Islet precursor cell (in vitro differentiated cells): Measurements from ENCODE around the gene UHRF2.
"Not testable (repeated sequence)": the region's sequence is repeated elsewhere in the genome, so short reads cannot be mapped to it uniquely, and the experiment has no call there.

ENCODE experiments used
- DNase-seq: peaks from one replicate; pipeline ENCODE4 v3.0.0-alpha.2; 2018

UHRF2 gene

DNA sequence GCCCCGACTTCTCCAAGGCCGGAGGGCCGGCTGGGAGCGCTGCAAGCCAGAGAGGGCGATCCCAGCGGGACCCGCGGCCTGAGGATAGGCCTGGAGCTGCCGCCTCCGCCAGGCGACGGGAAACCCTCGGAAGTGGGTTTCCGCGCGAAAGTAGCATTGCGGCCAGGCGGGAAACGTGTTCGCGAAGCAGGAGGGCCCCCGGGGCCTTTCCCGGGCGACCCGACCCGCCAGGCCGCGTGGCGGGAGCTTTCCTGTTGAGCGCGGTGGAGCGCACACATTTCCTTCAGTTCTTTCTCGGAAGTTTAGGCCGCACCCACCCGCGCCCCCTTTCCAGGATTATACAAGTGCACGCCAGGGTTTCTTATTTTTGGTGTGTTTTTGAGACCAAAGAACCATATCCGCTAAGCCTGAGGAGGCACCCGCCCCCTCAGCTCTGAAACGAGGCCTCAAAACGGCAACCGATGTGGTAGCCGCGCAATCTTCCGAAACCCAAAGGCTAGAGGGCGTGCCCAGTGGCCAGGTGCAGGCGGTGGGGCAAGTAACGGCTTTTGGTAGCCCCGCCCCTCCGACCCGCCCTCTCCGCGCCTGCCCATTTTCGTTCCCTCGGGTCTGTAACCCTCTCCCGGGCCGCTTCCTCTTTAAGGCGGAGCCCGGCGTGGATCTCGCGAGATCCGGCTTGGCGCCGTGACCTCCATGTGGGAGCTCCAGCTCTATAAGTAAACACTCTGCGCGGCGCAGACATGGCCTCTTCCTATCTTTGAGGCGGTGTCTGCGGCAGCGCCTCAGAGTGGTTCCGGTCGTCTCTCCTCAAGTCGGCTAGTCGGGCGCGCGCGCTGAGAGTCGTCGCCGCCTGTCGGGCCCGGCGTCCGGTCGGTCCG is at the start of gene UHRF2:
TSS of gene UHRF2 (plus strand) at position 713 of the 878 bp plus-strand sequence. CDS start 292 bp downstream, outside the sequence.
- DNase-seq: peak; percentile 99

GRCh38 chr9:6367128-6367890 is 45.7 kb upstream of the UHRF2 start:
- no peak for DNase-seq

- no peak for DNase-seq
Observed at GRCh38 chr9:6368831-6369230, 44.2 kb upstream of the UHRF2 start.

DNA sequence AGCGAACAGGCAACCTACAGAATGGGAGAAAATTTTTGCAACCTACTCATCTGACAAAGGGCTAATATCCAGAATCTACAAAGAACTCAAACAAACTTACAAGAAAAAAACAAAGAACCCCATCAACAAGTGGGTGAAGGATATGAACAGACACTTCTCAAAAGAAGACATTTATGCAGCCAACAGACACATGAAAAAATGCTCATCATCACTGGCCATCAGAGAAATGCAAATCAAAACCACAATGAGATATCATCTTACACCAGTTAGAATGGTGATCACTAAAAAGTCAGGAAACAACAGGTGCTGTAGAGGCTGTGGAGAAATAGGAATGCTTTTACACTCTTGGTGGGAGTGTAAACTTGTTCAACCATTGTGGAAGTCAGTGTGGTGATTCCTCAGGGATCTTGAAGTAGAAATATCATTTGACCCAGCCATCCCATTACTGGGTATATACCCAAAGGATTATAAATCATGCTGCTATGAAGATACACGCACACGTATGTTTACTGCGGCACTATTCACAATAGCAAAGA is 31.5 kb upstream of the UHRF2 start:
- not testable (repeated sequence) for DNase-seq

GRCh38 chr9:6382681-6383080 is 30.3 kb upstream of the UHRF2 start:
- DNase-seq: no peak

GRCh38 chr9:6383551-6384225 is 29.3 kb upstream of the UHRF2 start:
- DNase-seq: no peak

GRCh38 chr9:6384732-6385131 is 28.3 kb upstream of the UHRF2 start:
- DNase-seq: no peak

DNA sequence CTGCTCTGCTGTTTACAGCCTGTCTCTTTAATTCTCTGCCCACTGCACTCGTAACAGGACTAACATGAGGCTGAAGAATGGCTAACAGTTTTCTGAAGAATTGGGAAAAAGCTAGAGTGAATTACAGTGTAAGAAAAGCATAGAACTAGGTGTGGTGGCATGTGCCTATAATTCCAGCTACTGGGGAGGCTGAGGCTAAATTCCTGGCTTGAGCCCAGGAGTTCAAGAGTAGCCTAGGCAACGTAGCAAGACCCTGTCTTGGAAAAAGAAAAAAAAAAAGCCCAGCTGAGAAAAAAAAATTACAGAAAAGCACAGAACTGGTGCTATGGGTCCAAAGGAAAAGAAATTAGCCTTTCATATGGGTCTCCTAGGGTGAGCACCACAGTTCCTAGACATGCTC is 13.9 kb upstream of the UHRF2 start:
- no peak for DNase-seq

GRCh38 chr9:6405371-6405770 is 7.6 kb upstream of the UHRF2 start:
- no peak for DNase-seq

GRCh38 chr9:6407778-6408177 is 5.2 kb upstream of the UHRF2 start:
- no peak for DNase-seq

DNA sequence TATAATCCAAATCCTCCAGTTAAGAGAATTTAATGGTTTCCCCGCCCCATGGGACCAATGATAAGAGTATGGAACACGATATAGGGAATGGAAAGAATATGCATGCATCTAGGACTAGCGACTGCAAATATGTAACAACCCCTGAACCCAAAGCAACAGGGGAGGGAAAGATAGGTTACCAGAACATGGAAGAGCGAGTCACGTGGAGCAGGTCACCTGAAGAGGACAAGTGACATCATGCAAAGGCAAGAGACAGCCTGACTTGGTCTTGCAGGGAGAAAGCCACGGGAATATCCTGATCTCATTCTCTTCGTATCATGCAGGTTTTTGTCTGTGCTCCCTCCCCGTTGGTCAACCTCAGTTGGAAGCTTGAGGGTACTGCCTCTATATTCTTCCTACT is 4.7 kb upstream of the UHRF2 start:
- DNase-seq: no peak

GRCh38 chr9:6409811-6410210 is 3.2 kb upstream of the UHRF2 start:
- DNase-seq: no peak

DNA sequence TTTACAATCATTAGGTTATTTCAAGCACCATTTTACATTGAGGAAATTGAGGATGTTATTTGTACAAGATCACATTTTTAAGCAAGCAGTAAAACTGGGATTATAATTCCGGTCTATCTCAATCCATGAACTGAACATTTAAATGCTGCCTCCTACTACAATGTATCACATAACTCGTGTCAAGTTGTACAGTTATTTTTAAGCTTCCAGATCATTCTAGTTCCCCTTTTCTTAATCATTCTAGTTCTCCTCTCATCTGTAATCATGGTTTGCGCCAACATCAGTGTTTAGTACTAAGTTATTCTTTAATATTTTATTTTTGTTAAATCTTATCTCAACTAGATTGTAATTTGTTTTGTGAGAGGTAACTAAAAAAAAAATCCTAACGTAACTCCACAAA is 2.4 kb upstream of the UHRF2 start:
- DNase-seq: no peak

GRCh38 chr9:6413365-6414246 is 607 bp downstream of the UHRF2 start:
- DNase-seq: no peak

DNA sequence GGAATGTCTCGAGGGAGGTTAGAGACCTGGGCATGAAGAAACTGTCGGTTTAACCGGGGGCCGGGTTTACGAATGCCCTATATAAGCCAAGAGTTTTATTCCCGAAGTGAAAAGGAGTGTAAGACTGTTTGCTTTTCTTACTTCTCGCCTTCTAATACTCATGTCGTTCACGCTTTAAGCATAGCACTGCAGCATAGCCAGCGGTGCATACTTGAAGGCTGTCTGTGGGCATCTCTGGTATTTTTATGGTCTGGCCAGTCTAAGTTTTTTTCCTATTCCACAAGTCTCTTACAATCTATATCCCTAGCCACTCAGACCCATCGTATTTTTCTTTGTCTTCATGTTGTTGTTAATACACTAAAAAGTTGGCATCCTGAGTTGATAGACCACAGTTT is 1.2 kb downstream of the UHRF2 start:
- peak; percentile 61 for DNase-seq

DNA sequence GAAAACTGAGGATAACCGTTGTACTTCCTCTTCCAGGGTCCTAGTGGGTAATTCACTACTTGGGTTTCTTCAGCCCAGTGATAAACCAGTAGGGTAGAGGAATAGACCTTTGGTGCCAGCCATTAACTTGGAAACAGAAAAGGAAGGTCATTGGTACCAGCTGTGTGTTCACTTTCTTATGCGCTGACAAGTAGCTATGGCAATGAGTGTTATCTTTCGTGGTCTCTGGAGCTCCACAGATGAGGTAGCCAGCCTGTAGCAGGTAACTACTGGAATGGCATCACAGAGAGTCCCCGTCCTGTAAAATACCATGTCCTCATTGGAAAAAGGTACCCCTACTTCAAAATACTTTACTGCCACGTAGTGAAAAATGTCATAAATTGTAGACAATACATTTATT is 2.3 kb downstream of the UHRF2 start:
- no peak for DNase-seq

GRCh38 chr9:6417186-6417585 is 4.2 kb downstream of the UHRF2 start:
- no peak for DNase-seq

DNA sequence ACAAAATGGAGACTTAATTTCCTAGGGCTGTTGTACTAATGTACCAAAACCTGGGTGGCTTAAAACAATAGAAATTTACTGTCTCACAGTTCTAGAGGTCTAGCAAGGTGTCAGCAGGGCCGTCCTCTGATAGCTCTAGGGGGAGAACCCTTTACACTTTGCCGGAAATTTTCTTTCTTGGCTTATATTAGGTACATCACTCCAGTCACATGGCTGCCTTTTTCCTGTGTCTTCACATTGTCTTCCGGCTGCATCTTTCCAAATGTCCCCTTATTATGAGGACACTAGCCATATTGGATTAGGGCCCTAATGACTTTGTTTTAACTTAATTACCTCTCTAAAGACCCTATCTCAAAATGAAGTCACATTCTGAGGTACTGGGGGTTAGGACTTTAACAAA is 5.8 kb downstream of the UHRF2 start:
- no peak for DNase-seq

DNA sequence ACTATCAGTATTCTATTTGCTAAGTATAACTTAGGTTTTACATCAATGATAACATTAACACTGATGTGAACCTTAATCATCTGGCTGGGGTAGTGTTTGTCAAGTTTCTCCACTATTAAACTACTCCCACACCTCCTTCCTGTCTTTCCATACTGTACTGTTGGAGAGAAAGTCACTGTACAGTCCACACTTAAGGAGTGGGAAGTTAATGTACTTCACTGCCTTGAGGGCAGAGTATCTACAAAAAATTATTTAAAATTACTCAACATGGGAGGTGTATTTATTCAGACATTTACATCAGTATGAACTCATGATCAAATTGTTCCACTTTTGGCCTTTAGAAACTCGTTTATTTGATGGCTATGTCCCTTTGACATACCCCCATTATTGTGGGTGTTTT is 11.9 kb downstream of the UHRF2 start:
- no peak for DNase-seq

DNA sequence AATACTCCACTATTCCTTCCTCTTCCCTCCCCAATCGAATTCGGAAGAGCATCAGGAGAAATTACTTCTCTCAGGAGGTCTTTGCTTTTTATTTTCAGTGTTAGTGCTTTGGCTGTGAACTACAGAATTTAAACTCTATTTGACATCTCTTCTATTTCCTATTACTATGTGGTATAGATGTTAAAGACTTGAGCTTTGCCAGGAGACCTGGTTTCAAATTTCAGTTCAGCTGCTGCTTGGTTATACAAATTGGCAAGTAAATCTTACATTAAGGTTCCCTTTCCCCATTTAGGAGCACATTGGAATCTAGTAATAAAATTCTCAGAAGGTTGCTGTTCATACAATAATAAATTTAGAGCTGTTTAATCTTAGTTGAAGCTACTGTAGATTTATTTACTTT is 13.1 kb downstream of the UHRF2 start:
- no peak for DNase-seq

GRCh38 chr9:6428940-6429889 is 16.2 kb downstream of the UHRF2 start:
- no peak for DNase-seq
